ENCODE results near the gene KCTD8.

The KCTD8 gene

GRCh38 chr4:44160776-44161367, 287.7 kb downstream of the KCTD8 start:
- no peak for DNase-seq

- DNase-seq, result no peak
These were observed 288.6 kb downstream of the KCTD8 start for GRCh38 chr4:44159991-44160390.

- DNase-seq, result no peak
These were observed 290.9 kb downstream of the KCTD8 start for GRCh38 chr4:44157611-44158277.

GRCh38 chr4:44150091-44150576, 298.5 kb downstream of the KCTD8 start:
- no peak for DNase-seq

GRCh38 chr4:44149282-44149681, 299.3 kb downstream of the KCTD8 start:
- DNase-seq, result no peak

GRCh38 chr4:44147571-44148075, 301.0 kb downstream of the KCTD8 start:
- no peak for DNase-seq

GRCh38 chr4:44146516-44146915, 302.1 kb downstream of the KCTD8 start:
- no peak for DNase-seq

GRCh38 chr4:44145868-44146267, 302.7 kb downstream of the KCTD8 start:
- no peak for DNase-seq

- no peak for DNase-seq
These were observed 316.1 kb downstream of the KCTD8 start for GRCh38 chr4:44132526-44132925.
